Measurements from ENCODE around the gene TMEM238. TPM values are rescaled to one million over a fixed set of nuclear protein-coding genes. Genes with fewer than 3 reads are reported as not detected.

TMEM238 gene
- total RNA-seq, 3 donors from 2014 or later, result 31.4 to 84.2 (median 68.0) TPM

DNA sequence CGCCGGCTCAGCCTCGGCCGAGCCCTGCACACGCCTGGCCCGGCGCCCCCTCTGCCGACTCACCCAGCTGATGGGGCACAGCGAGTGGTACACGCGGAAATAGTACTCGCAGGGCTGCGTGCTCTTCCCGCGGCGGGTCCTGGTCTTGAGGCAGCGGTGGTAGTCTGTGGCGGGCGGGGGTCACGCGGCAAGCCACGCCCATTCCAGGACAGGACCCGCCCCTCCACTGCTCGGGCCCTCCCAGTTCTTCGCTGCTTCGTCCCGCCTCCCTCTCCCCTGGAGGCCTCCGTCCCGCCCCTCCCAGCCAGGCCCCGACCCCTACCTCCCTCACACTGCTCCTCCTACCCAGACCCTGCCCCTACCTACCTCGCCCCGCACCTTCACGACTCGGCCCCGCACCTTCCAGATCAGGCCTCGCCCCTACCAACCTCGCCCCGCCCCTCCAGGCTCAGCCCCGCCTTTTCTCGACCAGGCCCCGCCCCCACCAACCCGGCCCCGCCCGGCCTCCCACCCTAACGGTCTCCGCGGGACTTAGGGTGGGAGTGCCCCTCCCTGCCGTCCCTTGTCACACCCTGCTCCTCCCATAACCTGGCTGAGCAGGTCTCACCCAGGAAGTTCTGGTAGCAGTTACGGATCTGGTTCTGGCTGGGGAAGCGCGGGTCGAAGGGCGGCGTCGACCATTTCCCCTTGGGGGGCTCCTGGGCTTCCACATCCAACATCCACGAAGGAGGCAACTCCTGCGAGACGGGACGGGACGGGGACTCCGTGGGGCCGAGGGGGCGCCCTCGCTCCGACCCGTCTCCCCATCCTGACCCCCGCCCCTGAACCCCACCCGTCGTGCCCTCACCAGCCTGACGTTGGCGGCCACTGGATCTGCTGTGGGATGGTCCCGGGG, 30.0 kb downstream of the TMEM238 start:
- ATAC-seq, result peak; percentile 88
- TF ChIP-seq, protein P1, sequence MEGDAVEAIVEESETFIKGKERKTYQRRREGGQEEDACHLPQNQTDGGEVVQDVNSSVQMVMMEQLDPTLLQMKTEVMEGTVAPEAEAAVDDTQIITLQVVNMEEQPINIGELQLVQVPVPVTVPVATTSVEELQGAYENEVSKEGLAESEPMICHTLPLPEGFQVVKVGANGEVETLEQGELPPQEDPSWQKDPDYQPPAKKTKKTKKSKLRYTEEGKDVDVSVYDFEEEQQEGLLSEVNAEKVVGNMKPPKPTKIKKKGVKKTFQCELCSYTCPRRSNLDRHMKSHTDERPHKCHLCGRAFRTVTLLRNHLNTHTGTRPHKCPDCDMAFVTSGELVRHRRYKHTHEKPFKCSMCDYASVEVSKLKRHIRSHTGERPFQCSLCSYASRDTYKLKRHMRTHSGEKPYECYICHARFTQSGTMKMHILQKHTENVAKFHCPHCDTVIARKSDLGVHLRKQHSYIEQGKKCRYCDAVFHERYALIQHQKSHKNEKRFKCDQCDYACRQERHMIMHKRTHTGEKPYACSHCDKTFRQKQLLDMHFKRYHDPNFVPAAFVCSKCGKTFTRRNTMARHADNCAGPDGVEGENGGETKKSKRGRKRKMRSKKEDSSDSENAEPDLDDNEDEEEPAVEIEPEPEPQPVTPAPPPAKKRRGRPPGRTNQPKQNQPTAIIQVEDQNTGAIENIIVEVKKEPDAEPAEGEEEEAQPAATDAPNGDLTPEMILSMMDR (IDR thresholded peaks at IDR 0.05), result no peak
- Histone ChIP-seq H3K4me3 (no peak overlapping the region), H3K9me3 (no peaks in the 10 kb centered on the region), H3K36me3 (ENCODE audit: low read depth) (no peaks in the 10 kb centered on the region), H3K4me1 (ENCODE audit: low read depth) (peaks cover 17% of the 10 kb centered on the region)
- peak; percentile 78 to 87 (median 85) for DNase-seq
- intact Hi-C loops (cut with DNase I, micrococcal nuclease), result no loop called here

DNA sequence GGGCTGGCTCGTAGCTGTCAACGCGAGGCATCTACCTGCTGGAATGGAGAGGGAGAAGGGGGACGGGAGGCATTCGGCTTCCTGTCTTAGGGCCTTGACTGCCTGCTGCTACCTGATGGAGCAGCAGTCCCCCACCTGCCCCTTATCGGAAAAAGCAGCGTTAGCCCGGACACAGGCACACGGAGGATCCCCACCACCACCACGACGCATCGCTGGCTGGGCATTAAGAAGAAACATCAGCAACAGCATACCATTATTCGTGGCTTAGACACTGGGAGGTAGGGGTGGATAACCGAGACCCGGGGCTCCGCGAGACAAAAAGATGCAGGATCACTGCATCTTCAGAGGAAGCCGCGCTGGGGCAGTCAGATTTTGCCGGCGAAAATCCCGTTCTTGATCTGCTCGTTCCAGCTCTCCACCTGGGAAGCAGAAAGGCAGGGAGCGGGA, 30.7 kb downstream of the TMEM238 start:
- TF ChIP-seq, protein P1 (IDR thresholded peaks at IDR 0.05), result no peak
- Histone ChIP-seq H3K4me1 (ENCODE audit: low read depth) (peaks cover 17% of the 10 kb centered on the region), H3K36me3 (ENCODE audit: low read depth) (no peaks in the 10 kb centered on the region), H3K4me3 (no peak overlapping the region), H3K9me3 (no peaks in the 10 kb centered on the region)
- intact Hi-C loops (cut with DNase I, micrococcal nuclease), result no loop called here
- no peak for ATAC-seq
- no peak for DNase-seq

DNA sequence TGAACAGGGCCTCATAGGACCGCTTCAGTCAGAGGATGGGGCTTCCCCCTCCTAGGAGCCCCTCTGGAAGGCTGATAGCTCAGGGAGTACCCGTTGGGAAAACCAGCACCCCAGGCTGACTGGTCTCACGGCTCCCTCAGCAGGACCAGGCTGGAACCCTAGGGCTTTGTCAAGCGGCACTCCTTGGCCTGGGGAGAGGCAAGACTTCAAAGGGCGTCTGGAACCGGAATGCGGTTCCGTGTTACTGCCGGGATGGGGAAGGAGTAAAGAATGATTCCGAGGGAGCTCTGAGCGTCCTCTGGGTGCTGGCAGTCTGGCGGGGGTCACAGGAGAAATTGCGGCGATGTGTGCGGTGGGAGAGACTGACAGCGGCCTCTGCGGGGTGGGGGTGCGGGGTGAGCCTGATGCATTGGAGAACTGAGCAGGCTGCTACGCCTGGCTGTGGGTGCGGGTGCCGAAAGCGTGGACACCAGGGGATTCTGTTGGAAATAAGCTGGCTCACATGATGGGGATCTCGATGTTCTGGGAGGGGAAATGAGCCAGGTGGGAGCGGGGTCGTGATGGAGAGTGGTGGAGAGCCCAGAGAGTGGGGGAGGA, 31.4 kb downstream of the TMEM238 start:
- Histone ChIP-seq H3K9me3 (no peaks in the 10 kb centered on the region), H3K4me3 (no peak overlapping the region), H3K4me1 (ENCODE audit: low read depth) (peaks cover 17% of the 10 kb centered on the region), H3K36me3 (ENCODE audit: low read depth) (no peaks in the 10 kb centered on the region)
- no peak for ATAC-seq
- TF ChIP-seq, protein P1 (IDR thresholded peaks at IDR 0.05), result no peak
- intact Hi-C loops (cut with DNase I, micrococcal nuclease), result no loop called here
- no peak for DNase-seq

DNA sequence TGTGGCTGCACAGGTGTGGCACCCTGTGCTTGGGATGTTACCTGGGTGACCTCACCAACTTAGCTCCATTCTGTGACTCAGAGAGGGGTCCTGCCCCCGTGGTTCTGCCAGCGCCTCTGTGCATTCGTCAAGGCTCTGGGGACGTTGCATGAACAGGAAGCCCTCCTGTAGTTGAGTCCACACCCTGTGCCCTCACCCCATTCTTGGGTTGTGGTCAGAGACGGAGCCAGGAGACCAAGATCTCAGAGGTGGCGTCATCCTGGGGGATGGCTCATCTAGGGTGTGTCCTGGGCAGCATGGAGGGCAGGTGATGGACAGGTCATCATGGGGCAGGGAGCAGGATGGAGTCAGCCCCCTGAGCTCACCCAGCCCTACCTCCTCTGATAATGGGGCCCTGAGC, 32.1 kb downstream of the TMEM238 start:
- Histone ChIP-seq H3K36me3 (ENCODE audit: low read depth) (no peaks in the 10 kb centered on the region), H3K4me3 (no peak overlapping the region), H3K4me1 (ENCODE audit: low read depth) (peaks cover 17% of the 10 kb centered on the region), H3K9me3 (no peaks in the 10 kb centered on the region)
- intact Hi-C loops (cut with DNase I, micrococcal nuclease), result no loop called here
- ATAC-seq (no peak), DNase-seq (no peak)
- TF ChIP-seq, protein P1 (IDR thresholded peaks at IDR 0.05), result no peak

DNA sequence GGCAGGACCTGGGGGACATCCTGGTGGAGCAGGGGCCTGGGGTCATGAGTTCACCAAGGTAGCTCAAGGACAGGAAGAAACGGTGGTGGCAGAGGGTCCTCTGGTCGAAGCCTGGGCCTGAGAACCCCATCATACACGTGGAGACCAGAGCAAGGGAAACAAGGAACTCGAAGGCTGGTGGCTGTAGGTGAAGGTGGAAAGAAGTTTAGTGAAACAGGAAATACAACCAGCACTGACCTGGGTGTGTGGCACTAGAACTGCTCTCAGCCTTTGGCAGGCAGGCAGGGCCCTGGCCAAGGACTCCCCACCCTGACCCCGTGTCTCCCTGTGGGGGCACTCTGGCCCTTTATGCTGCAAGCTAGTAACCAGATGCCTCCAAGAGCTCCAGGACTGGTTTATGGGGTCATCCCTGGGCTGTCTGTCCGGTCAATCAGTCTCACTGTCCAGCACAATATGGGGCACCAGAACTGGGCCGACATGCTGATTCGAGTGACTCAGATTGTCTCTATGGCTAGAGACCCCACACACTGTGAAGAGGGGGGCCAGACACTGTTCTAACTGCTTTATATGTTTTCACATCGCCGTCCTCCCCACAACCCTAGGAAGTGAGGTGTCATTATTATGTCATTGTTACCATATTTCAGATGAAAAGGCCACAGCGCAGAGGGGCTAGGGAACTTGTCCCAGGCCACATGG, 33.3 kb downstream of the TMEM238 start:
- intact Hi-C loops (cut with DNase I, micrococcal nuclease), result no loop called here
- DNase-seq (peak in 1 of 3 donors; percentile 55), ATAC-seq (peak; percentile 29)
- Histone ChIP-seq H3K4me1 (ENCODE audit: low read depth) (peaks cover 21% of the 10 kb centered on the region), H3K9me3 (no peaks in the 10 kb centered on the region), H3K4me3 (no peak overlapping the region), H3K36me3 (ENCODE audit: low read depth) (no peaks in the 10 kb centered on the region)
- TF ChIP-seq, protein P1 (IDR thresholded peaks at IDR 0.05), result no peak
